ENCODE data around the gene CES2.
A peak's percentile ranks its signal among the peaks of the same experiment; 100 is the strongest.
"Not testable (repeated sequence)": the region's sequence is repeated elsewhere in the genome, so short reads cannot be mapped to it uniquely, and the experiment has no call there.

Gene CES2

GRCh38 chr16:66953462-66954096 is 18.3 kb downstream of the CES2 start:
- H3K4me3 ChIP-seq (ENCODE audit: low read length), result no peak overlapping the region
- TF ChIP-seq, protein P1, sequence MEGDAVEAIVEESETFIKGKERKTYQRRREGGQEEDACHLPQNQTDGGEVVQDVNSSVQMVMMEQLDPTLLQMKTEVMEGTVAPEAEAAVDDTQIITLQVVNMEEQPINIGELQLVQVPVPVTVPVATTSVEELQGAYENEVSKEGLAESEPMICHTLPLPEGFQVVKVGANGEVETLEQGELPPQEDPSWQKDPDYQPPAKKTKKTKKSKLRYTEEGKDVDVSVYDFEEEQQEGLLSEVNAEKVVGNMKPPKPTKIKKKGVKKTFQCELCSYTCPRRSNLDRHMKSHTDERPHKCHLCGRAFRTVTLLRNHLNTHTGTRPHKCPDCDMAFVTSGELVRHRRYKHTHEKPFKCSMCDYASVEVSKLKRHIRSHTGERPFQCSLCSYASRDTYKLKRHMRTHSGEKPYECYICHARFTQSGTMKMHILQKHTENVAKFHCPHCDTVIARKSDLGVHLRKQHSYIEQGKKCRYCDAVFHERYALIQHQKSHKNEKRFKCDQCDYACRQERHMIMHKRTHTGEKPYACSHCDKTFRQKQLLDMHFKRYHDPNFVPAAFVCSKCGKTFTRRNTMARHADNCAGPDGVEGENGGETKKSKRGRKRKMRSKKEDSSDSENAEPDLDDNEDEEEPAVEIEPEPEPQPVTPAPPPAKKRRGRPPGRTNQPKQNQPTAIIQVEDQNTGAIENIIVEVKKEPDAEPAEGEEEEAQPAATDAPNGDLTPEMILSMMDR (IDR thresholded peaks at IDR 0.05; ENCODE audit: insufficient read depth, low read depth, low read length, missing control alignments), result no peak
- peak; percentile 88 for DNase-seq (ENCODE audit: low read depth)

DNA sequence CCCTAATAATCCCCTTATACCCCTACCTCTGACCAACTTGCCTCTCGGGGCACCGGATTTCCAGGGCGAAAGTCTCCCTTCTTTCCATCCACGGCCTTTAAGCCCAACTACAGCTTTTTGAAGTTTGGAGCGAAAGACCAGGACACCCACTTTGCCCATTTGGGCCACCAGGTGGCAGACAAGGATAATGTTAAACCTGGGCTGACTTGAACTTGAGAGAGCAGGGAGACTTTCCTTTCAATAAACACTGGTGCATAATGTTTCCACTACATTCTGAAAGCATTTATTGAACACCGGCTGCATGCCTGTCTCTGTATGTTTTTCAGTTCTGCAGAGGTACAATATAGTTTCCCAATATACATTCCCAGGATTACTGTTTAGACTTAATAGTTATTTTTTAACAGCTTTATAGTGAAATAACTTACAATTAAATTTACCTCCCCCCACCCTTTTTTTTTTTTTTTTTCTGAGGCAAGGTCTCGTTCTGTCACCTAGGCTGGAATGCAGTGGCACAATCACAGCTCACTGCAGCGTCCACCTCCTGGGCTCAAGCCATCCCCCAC is 18.9 kb downstream of the CES2 start:
- TF ChIP-seq, protein P1 (IDR thresholded peaks at IDR 0.05; ENCODE audit: insufficient read depth, low read depth, low read length, missing control alignments), result peak; percentile 88
- DNase-seq (ENCODE audit: low read depth), result peak; percentile 82
- H3K4me3 ChIP-seq (ENCODE audit: low read length), result no peak overlapping the region

GRCh38 chr16:66955363-66956153 is 20.2 kb downstream of the CES2 start:
- H3K4me3 ChIP-seq (ENCODE audit: low read length); DNase-seq (ENCODE audit: low read depth): not testable (repeated sequence)

DNA sequence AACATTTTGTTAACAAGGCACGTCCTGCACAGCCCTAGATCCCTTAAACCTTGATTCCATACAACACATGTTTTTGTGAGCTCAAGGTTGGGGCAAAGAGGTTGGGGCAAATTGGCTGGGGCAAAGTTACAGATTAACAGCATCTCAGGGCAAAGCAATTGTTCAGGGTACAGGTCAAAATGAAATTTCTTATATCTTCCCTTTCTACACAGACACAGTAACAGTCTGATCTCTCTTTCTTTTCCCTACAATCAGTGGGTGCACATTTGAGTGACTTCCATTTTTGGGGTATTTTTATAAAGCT is 20.8 kb downstream of the CES2 start:
- not testable (repeated sequence) for DNase-seq (ENCODE audit: low read depth); H3K4me3 ChIP-seq (ENCODE audit: low read length)

DNA sequence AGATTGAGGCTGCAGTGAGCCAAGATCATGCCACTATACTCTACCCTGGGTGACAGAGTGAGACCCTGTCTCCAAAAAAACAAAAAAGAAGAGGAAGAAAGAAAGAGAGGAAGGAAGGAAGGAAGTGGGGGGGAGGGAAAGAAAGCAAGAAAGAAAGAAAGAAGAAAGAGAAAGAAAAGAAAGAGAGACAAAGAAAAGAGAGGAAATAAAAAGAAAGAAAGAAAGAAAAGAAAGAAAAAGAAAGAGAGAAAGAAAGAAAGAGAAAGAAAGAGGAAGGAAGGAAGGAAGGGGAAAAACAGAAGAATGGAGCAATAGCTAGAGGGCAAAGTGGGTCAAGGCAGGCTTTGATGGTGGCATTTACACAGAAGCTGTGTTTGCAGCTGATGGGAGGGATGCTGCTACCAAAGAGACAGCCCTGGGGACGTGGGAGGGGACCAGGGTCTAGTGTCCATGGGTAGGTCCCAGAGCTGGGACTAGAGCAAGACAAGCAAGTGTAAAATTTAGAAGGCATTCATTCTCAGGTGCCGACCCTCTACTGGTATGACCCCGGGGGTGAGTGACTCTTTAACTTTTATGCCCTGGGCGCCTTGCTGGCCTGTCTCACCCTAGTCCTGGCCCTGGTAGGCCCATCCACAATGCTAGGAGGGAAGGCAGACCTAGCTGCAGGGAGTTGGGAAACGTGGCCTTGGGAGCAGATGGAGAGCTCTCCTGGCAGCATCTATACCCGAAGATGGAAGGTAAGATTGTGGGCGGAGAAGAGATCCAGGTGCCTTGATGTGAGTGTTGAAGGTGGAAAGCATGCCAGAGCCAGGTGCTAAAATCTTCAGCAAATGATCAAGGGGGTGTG is 23.8 kb downstream of the CES2 start:
- TF ChIP-seq, protein P1 (IDR thresholded peaks at IDR 0.05; ENCODE audit: insufficient read depth, low read depth, low read length, missing control alignments), result no peak
- no peak overlapping the region for H3K4me3 ChIP-seq (ENCODE audit: low read length)
- DNase-seq (ENCODE audit: low read depth), result no peak

- no peak overlapping the region for H3K4me3 ChIP-seq (ENCODE audit: low read length)
- DNase-seq (ENCODE audit: low read depth), result no peak
- TF ChIP-seq, protein P1 (IDR thresholded peaks at IDR 0.05; ENCODE audit: insufficient read depth, low read depth, low read length, missing control alignments), result no peak
These were observed 24.4 kb downstream of the CES2 start for GRCh38 chr16:66959704-66960161.

- no peak for DNase-seq (ENCODE audit: low read depth)
- TF ChIP-seq, protein P1 (IDR thresholded peaks at IDR 0.05; ENCODE audit: insufficient read depth, low read depth, low read length, missing control alignments), result no peak
- no peak overlapping the region for H3K4me3 ChIP-seq (ENCODE audit: low read length)
These were observed 25.0 kb downstream of the CES2 start for GRCh38 chr16:66960270-66960669.
